Measurements from ENCODE around the gene PHLDA1. TPM values are rescaled to one million over a fixed set of nuclear protein-coding genes. Genes with fewer than 3 reads are reported as not detected.

Gene PHLDA1
- total and polyA plus RNA-seq, 2 of the 4 experiments (the other 2 are of a cell fraction) = 27.8 to 32.4 TPM

GRCh38 chr12:75977952-75978671 is 53.5 kb downstream of the PHLDA1 start:
- peak overlapping the region; percentile 5 for H2AK9ac ChIP-seq (replicated peaks; ENCODE audit: low read depth, low read length, poor library complexity)
- DNase-seq (peak; percentile 100), ATAC-seq (ENCODE audit: low read depth) (peak; percentile 91)
- no peaks in the 10 kb centered on the region for H3K27me3 ChIP-seq (ENCODE audit: control insufficient read depth, insufficient read depth, low read length)
- H3K4me1 ChIP-seq (ENCODE audit: control insufficient read depth, insufficient read depth, low read length) = peaks cover 20% of the 10 kb centered on the region
- H3K4me3 ChIP-seq (ENCODE audit: insufficient read depth, low read depth, low read length) = no peak overlapping the region
- in situ Hi-C loops (cut with MboI; ENCODE audit: low sequenced_read_pairs) (no loop called here), intact Hi-C loops (cut with micrococcal nuclease) (loop anchor here (1.0 to 5.0 kb wide), 4 partner anchors 24 to 157 kb away; no protein-coding TSS in a partner anchor), dilution Hi-C loops (cut with HindIII; ENCODE audit: low sequenced_read_pairs, unreplicated experiment) (no loop called here)
- peak overlapping the region; percentile 99 for H2BK15ac ChIP-seq (ENCODE audit: low read depth, low read length)
- H3K4me2 ChIP-seq (ENCODE audit: low read depth, low read length) = peak overlapping the region; percentile 21; the same call in 1 of the 2 replicates
- ChIA-PET CTCF (interaction anchor here (0.8 kb wide), 1 partner anchor 53 kb away, joined by 3 read pairs; no protein-coding TSS in a partner anchor), POLR2A (ENCODE audit: unreplicated experiment) (interaction anchor here (0.5 to 1.3 kb wide), 4 partner anchors 53 to 333 kb away, joined by 3 to 7 read pairs (median 4); partner anchors contain the start of gene PHLDA1)
- H4K91ac ChIP-seq (ENCODE audit: insufficient read depth, low read depth, low read length) = peak overlapping the region; percentile 100
- peak overlapping the region; percentile 96 for H4K8ac ChIP-seq (ENCODE audit: low read depth in 2 of 2, low read length in 2 of 2)
- peak overlapping the region; percentile 99 for H2BK120ac ChIP-seq (ENCODE audit: low read depth, low read length)
- peak overlapping the region; percentile 97 for H3K14ac ChIP-seq (replicated peaks; ENCODE audit: low read depth, low read length)
- H3K4ac ChIP-seq (ENCODE audit: low read depth, low read length) = peak overlapping the region; percentile 98
- no peaks in the 10 kb centered on the region for H3K9me3 ChIP-seq (ENCODE audit: control insufficient read depth, insufficient read depth, low read length)
- peak overlapping the region; percentile 100 for H3K18ac ChIP-seq (ENCODE audit: low read depth, low read length)
- H2AFZ ChIP-seq (replicated peaks; ENCODE audit: low read length, poor library complexity) = peak overlapping the region; percentile 36
- 0% methylated on average over 2 of the region's 5 CpGs; no CpG with 5 or more reads in 1 of the 2 experiments for WGBS, 2 experiments (ENCODE audit: extremely low coverage in 2 of 2, insufficient read length in 1 of 2)
- peak overlapping the region; percentile 99 for H4K5ac ChIP-seq (ENCODE audit: low read depth, low read length)
- H2BK5ac ChIP-seq (ENCODE audit: low read depth, low read length, poor library complexity, severe bottlenecking) = peak overlapping the region; percentile 98
- H2BK20ac ChIP-seq (ENCODE audit: low read depth, low read length) = peak overlapping the region; percentile 99
- BruUV-seq (replicated peaks) = no TSS peak
- H2AK5ac ChIP-seq (ENCODE audit: low read depth, low read length) = peak overlapping the region; percentile 99; the same call in 1 of the 2 replicates
- peak overlapping the region; percentile 99 for H3K56ac ChIP-seq (ENCODE audit: extremely low read depth, insufficient read depth, low read length)
- peak overlapping the region; percentile 99 for H3K23ac ChIP-seq (ENCODE audit: low read depth, low read length)
- peaks cover 16% of the 10 kb centered on the region for H3K9me1 ChIP-seq (ENCODE audit: insufficient read depth, low read length)
- no peaks in the 10 kb centered on the region for H3K36me3 ChIP-seq (ENCODE audit: control insufficient read depth, insufficient read depth, low read length)
- H4K20me1 ChIP-seq (ENCODE audit: insufficient read depth, low read length) = no peaks in the 10 kb centered on the region
- H3K79me1 ChIP-seq (ENCODE audit: low read depth in 1 of 2, low read length in 2 of 2) = peaks cover 8 to 31% of the 10 kb centered on the region in 2 experiments; a peak in 2 of 4 replicates
- peak overlapping the region; percentile 58; the same call in 1 of the 2 replicates for H3K9ac ChIP-seq (ENCODE audit: low read depth, low read length)
- H3K27ac ChIP-seq (ENCODE audit: insufficient read depth, low read length) = peak overlapping the region; percentile 99
- 0 out of 2 replicates have a peak, but pooled peaks have one; percentile 2 for TF ChIP-seq POLR2A (IDR thresholded peaks at IDR 0.05; ENCODE audit: low read depth, low read length)
- TF ChIP-seq MXI1 (IDR thresholded peaks at IDR 0.05; ENCODE audit: borderline replicate concordance, low read depth, low read length) = no peak
- no peak for TF ChIP-seq RFX5 (IDR thresholded peaks at IDR 0.05; ENCODE audit: low read depth, low read length)
- peak; percentile 34; the same call in 1 of the 2 replicates for TF ChIP-seq MAZ (IDR thresholded peaks at IDR 0.05; ENCODE audit: borderline replicate concordance, low read depth, low read length)
- peak; percentile 100 for TF ChIP-seq FOS (IDR thresholded peaks at IDR 0.05; ENCODE audit: low read depth, low read length)
- peak; percentile 90; the same call in 1 of the 2 replicates for TF ChIP-seq CHD1 (IDR thresholded peaks at IDR 0.05; ENCODE audit: low read depth, low read length)
- TF ChIP-seq NFE2L2 (IDR thresholded peaks at IDR 0.05; ENCODE audit: low read depth, low read length) = peak; percentile 70
- peak; percentile 92 for TF ChIP-seq CEBPB (IDR thresholded peaks at IDR 0.05; ENCODE audit: low read depth, low read length)
- peak; percentile 43; the same call in 1 of the 2 replicates for TF ChIP-seq SMC3 (IDR thresholded peaks at IDR 0.05; ENCODE audit: low read depth, low read length)
- TF ChIP-seq, protein P1, sequence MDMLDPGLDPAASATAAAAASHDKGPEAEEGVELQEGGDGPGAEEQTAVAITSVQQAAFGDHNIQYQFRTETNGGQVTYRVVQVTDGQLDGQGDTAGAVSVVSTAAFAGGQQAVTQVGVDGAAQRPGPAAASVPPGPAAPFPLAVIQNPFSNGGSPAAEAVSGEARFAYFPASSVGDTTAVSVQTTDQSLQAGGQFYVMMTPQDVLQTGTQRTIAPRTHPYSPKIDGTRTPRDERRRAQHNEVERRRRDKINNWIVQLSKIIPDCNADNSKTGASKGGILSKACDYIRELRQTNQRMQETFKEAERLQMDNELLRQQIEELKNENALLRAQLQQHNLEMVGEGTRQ (IDR thresholded peaks at IDR 0.05; ENCODE audit: low read depth, low read length) = no peak
- TF ChIP-seq RCOR1 (IDR thresholded peaks at IDR 0.05; ENCODE audit: insufficient replicate concordance, low read length) = peak; percentile 33
- no peak; the same call in 1 of the 2 replicates for TF ChIP-seq CTCF (conservative IDR thresholded peaks at IDR 0.05; ENCODE audit: low read depth, low read length)
- TF ChIP-seq BHLHE40 (IDR thresholded peaks at IDR 0.05; ENCODE audit: low read depth, low read length) = peak; percentile 81; the same call in 1 of the 2 replicates
- peak; percentile 61 for TF ChIP-seq MAFK (IDR thresholded peaks at IDR 0.05; ENCODE audit: low read depth, low read length)
